ENCODE measurements around the gene SOST.

The SOST gene

GRCh38 chr17:43745541-43745940 lies 13.1 kb downstream of the SOST start:
- Histone ChIP-seq H3K4me2 (no peak overlapping the region), H3K4me3 (IDR thresholded peaks at IDR 0.05; ENCODE audit: insufficient read depth, low read depth, low read length) (no peak overlapping the region), H3K79me2 (ENCODE audit: insufficient read depth, low read depth) (no peaks in the 10 kb centered on the region), H3K27me3 (ENCODE audit: insufficient read depth, low read depth) (peaks cover 25% of the 10 kb centered on the region; the same call in 1 of the 2 replicates), H3K27ac (no peak overlapping the region), H4K20me1 (ENCODE audit: insufficient read depth) (no peaks in the 10 kb centered on the region), H3K36me3 (ENCODE audit: insufficient read depth) (no peaks in the 10 kb centered on the region), H2AFZ (ENCODE audit: low read depth) (no peak overlapping the region), H3K4me1 (ENCODE audit: low read depth, poor library complexity, severe bottlenecking) (no peaks in the 10 kb centered on the region), H3K9ac (no peak overlapping the region)
- no peak for TF ChIP-seq CTCF (conservative IDR thresholded peaks at IDR 0.05; ENCODE audit: low read depth, low read length)

GRCh38 chr17:43741636-43742035 lies 17.0 kb downstream of the SOST start:
- no peak overlapping the region for H3K4me3 ChIP-seq (IDR thresholded peaks at IDR 0.05; ENCODE audit: insufficient read depth, low read depth, low read length)
- no peaks in the 10 kb centered on the region for H4K20me1 ChIP-seq (ENCODE audit: insufficient read depth)
- no peak for TF ChIP-seq CTCF (conservative IDR thresholded peaks at IDR 0.05; ENCODE audit: low read depth, low read length)
- H3K4me2 ChIP-seq: no peak overlapping the region
- H2AFZ ChIP-seq (ENCODE audit: low read depth): no peak overlapping the region
- no peaks in the 10 kb centered on the region for H3K36me3 ChIP-seq (ENCODE audit: insufficient read depth)
- peaks cover 21% of the 10 kb centered on the region; the same call in 1 of the 2 replicates for H3K27me3 ChIP-seq (ENCODE audit: insufficient read depth, low read depth)
- no peak overlapping the region for H3K27ac ChIP-seq
- H3K9ac ChIP-seq: no peak overlapping the region
- no peaks in the 10 kb centered on the region for H3K4me1 ChIP-seq (ENCODE audit: low read depth, poor library complexity, severe bottlenecking)
- H3K79me2 ChIP-seq (ENCODE audit: insufficient read depth, low read depth): no peaks in the 10 kb centered on the region

- H3K4me2 ChIP-seq: no peak overlapping the region
- no peaks in the 10 kb centered on the region for H3K4me1 ChIP-seq (ENCODE audit: low read depth, poor library complexity, severe bottlenecking)
- no peak for TF ChIP-seq CTCF (conservative IDR thresholded peaks at IDR 0.05; ENCODE audit: low read depth, low read length)
- H3K27ac ChIP-seq: no peak overlapping the region
- H3K9ac ChIP-seq: no peak overlapping the region
- no peaks in the 10 kb centered on the region for H3K79me2 ChIP-seq (ENCODE audit: insufficient read depth, low read depth)
- H3K27me3 ChIP-seq (ENCODE audit: insufficient read depth, low read depth): peaks cover 14% of the 10 kb centered on the region; the same call in 1 of the 2 replicates
- no peak overlapping the region for H3K4me3 ChIP-seq (IDR thresholded peaks at IDR 0.05; ENCODE audit: insufficient read depth, low read depth, low read length)
- H4K20me1 ChIP-seq (ENCODE audit: insufficient read depth): no peaks in the 10 kb centered on the region
- no peak overlapping the region for H2AFZ ChIP-seq (ENCODE audit: low read depth)
- no peaks in the 10 kb centered on the region for H3K36me3 ChIP-seq (ENCODE audit: insufficient read depth)
These were observed 18.1 kb downstream of the SOST start for GRCh38 chr17:43740541-43740940.

- Histone ChIP-seq H3K4me1 (ENCODE audit: low read depth, poor library complexity, severe bottlenecking) (no peaks in the 10 kb centered on the region), H3K27ac (no peak overlapping the region), H3K9ac (no peak overlapping the region), H3K27me3 (ENCODE audit: insufficient read depth, low read depth) (no peaks in the 10 kb centered on the region; the same call in 1 of the 2 replicates), H2AFZ (ENCODE audit: low read depth) (no peak overlapping the region), H3K4me2 (no peak overlapping the region), H3K79me2 (ENCODE audit: insufficient read depth, low read depth) (no peaks in the 10 kb centered on the region), H4K20me1 (ENCODE audit: insufficient read depth) (no peaks in the 10 kb centered on the region), H3K4me3 (IDR thresholded peaks at IDR 0.05; ENCODE audit: insufficient read depth, low read depth, low read length) (no peak overlapping the region), H3K36me3 (ENCODE audit: insufficient read depth) (no peaks in the 10 kb centered on the region)
- no peak for TF ChIP-seq CTCF (conservative IDR thresholded peaks at IDR 0.05; ENCODE audit: low read depth, low read length)
These were observed 20.9 kb downstream of the SOST start for GRCh38 chr17:43737722-43738121.

Data from KMS-11 (cell line).